GM23338 (cell line): Measurements from ENCODE around the gene CNIH1. TPM values are rescaled to one million over a fixed set of nuclear protein-coding genes. Genes with fewer than 3 reads are reported as not detected.

Experiments
- ATAC-seq: fragments of 200-7000 bp; cut with Tn5 transposase; 3 replicates; pipeline ENCODE4 v1.9.1; 2020
- DNase-seq: peaks from one replicate; pipeline ENCODE4 v3.0.0-alpha.2; 2015; ENCODE audit warnings: low spot score
- H2AFZ ChIP-seq: fragments of 200-600 bp; sonication (generic); 2 replicates; pipeline ENCODE4 v1.8.0; 2016; ENCODE audit warnings: antibody characterized with exemption, mild to moderate bottlenecking, moderate library complexity
- H3F3A ChIP-seq: fragments of 200-600 bp; sonication (generic); replicated peaks from 2 replicates; pipeline ENCODE4 v1.8.0; 2017; ENCODE audit warnings: antibody characterized with exemption, mixed run types, low read depth
- H3K27ac ChIP-seq: fragments of 200-600 bp; sonication (generic); 2 replicates; pipeline ENCODE4 v1.6.1; 2016; ENCODE audit warnings: low read depth
- H3K27me3 ChIP-seq: fragments of 200-600 bp; sonication (generic); 2 replicates; pipeline ENCODE4 v1.8.0; 2016; ENCODE audit warnings: mild to moderate bottlenecking, mixed run types, moderate library complexity; ENCODE audit not compliant: insufficient read depth
- H3K36me3 ChIP-seq: fragments of 200-600 bp; sonication (generic); 2 replicates; pipeline ENCODE4 v1.8.0; 2016; ENCODE audit warnings: mild to moderate bottlenecking; ENCODE audit not compliant: insufficient read depth
- H3K4me1 ChIP-seq: fragments of 200-600 bp; sonication (generic); 2 replicates; pipeline ENCODE4 v1.8.0; 2016; ENCODE audit warnings: mild to moderate bottlenecking, moderate library complexity; ENCODE audit not compliant: insufficient read depth
- H3K4me2 ChIP-seq: fragments of 200-600 bp; sonication (generic); 2 replicates; pipeline ENCODE4 v1.7.1; 2017; ENCODE audit warnings: mixed run types
- H3K4me3 ChIP-seq: fragments of 200-600 bp; sonication (generic); 2 replicates; pipeline ENCODE4 v1.6.1; 2016; ENCODE audit warnings: mixed run types
- H3K79me2 ChIP-seq: fragments of 200-600 bp; sonication (generic); replicated peaks from 2 replicates; pipeline ENCODE4 v1.8.0; 2017; ENCODE audit warnings: mild to moderate bottlenecking; ENCODE audit not compliant: insufficient read depth
- H3K9me2 ChIP-seq: fragments of 200-600 bp; sonication (generic); 2 replicates; pipeline ENCODE4 v1.8.0; 2017; ENCODE audit not compliant: insufficient read depth
- H4K20me1 ChIP-seq: fragments of 200-600 bp; sonication (generic); replicated peaks from 2 replicates; pipeline ENCODE4 v1.8.0; 2017; ENCODE audit warnings: mild to moderate bottlenecking; ENCODE audit not compliant: insufficient read depth
- H3K27ac Mint-ChIP-seq: 2 replicates; pipeline ENCODE4 v1.8.0; 2020; ENCODE audit warnings: inconsistent platforms, mild to moderate bottlenecking, moderate library complexity, mixed read lengths
- H3K27me3 Mint-ChIP-seq: 3 replicates; pipeline ENCODE4 v1.8.0; 2022; ENCODE audit warnings: low read depth, mild to moderate bottlenecking, moderate library complexity, mixed read lengths, inconsistent platforms; ENCODE audit not compliant: insufficient read depth, poor library complexity
- H3K36me3 Mint-ChIP-seq: 3 replicates; pipeline ENCODE4 v1.8.0; 2021; ENCODE audit warnings: low read depth, mild to moderate bottlenecking, inconsistent platforms, moderate library complexity, mixed read lengths
- H3K4me1 Mint-ChIP-seq: 3 replicates; pipeline ENCODE4 v1.8.0; 2020; ENCODE audit warnings: mild to moderate bottlenecking, inconsistent platforms, mixed read lengths
- H3K4me3 Mint-ChIP-seq: 3 replicates; pipeline ENCODE4 v1.8.0; 2021; ENCODE audit warnings: moderate library complexity, mild to moderate bottlenecking, inconsistent platforms, mixed read lengths
- H3K9me3 Mint-ChIP-seq: 3 replicates; pipeline ENCODE4 v1.8.0; 2020; ENCODE audit warnings: moderate library complexity, mild to moderate bottlenecking, inconsistent platforms, mixed read lengths
- CREB1 ChIP-seq: fragments of 250-450 bp; sonication (Bioruptor Pico); IDR thresholded peaks from 2 replicates; pipeline ENCODE4 v1.5.0; 2020; ENCODE audit warnings: low read depth, mild to moderate bottlenecking, moderate library complexity
- EZH2phosphoT487 ChIP-seq: fragments of 200-600 bp; sonication (generic); IDR thresholded peaks from one replicate; pipeline ENCODE4 v1.8.1; 2018; ENCODE audit warnings: antibody characterized with exemption; ENCODE audit not compliant: unreplicated experiment
- JUNB ChIP-seq: IDR thresholded peaks from one replicate; pipeline ENCODE4 v1.6.1; 2016; ENCODE audit warnings: antibody characterized with exemption; ENCODE audit not compliant: unreplicated experiment
- NANOG ChIP-seq: IDR thresholded peaks from 2 replicates; pipeline ENCODE4 v1.6.1; 2016; ENCODE audit warnings: antibody characterized with exemption, borderline replicate concordance
- POLR2AphosphoS5 ChIP-seq: IDR thresholded peaks from 2 replicates; pipeline ENCODE4 v1.6.1; 2016; ENCODE audit warnings: antibody characterized with exemption, low read depth
- STAT1 ChIP-seq: IDR thresholded peaks from one replicate; pipeline ENCODE4 v1.6.1; 2016; ENCODE audit warnings: antibody characterized with exemption; ENCODE audit not compliant: unreplicated experiment
- ZNF114 ChIP-seq: fragments of 250-450 bp; sonication (Bioruptor Pico); IDR thresholded peaks from 2 replicates; pipeline ENCODE4 v1.5.0; 2020; ENCODE audit warnings: mild to moderate bottlenecking, moderate library complexity
- ZNF331 ChIP-seq: fragments of 250-450 bp; sonication (Bioruptor Pico); IDR thresholded peaks from 2 replicates; pipeline ENCODE4 v1.5.0; 2020; ENCODE audit warnings: low read depth, mild to moderate bottlenecking, moderate library complexity
- polyA plus RNA-seq: library from polyadenylated mRNA; unstranded; fragments of >200 nt; fragmentation: Nextera tagmentation; extraction: Ambion mirVana; gene quantifications from 2 replicates; pipeline ENCODE4 v1.2.1, GENCODE V29; 2016
- total RNA-seq: library from RNA; depleted of rRNA; stranded (reverse); fragments of >200 nt; shearing (Covaris generic); gene quantifications from 2 replicates; pipeline ENCODE4 v1.2.3, GENCODE V29; 2014
- TF ChIP-seq, protein P1 (sequence below): IDR thresholded peaks from 2 replicates; pipeline ENCODE4 v1.6.1; 2016; ENCODE audit warnings: antibody characterized with exemption
- TF ChIP-seq, protein P2 (sequence below), 2 experiments: fragments of 200-600 bp in 1 of 2; sonication (generic) in 1 of 2; conservative IDR thresholded peaks; 2 replicates each; pipeline versions ENCODE4 v1.5.1 to v1.6.1; 2016 to 2017; ENCODE audit warnings: antibody characterized with exemption in 2 of 2, low read depth in 2 of 2, mild to moderate bottlenecking in 2 of 2, moderate library complexity in 1 of 2
- TF ChIP-seq, protein P3 (sequence below): IDR thresholded peaks from one replicate; pipeline ENCODE4 v1.6.1; 2018; ENCODE audit warnings: antibody characterized with exemption; ENCODE audit not compliant: unreplicated experiment

CNIH1 gene
- total and polyA plus RNA-seq, 2 experiments from 2014 or later = 135 to 172 TPM

DNA sequence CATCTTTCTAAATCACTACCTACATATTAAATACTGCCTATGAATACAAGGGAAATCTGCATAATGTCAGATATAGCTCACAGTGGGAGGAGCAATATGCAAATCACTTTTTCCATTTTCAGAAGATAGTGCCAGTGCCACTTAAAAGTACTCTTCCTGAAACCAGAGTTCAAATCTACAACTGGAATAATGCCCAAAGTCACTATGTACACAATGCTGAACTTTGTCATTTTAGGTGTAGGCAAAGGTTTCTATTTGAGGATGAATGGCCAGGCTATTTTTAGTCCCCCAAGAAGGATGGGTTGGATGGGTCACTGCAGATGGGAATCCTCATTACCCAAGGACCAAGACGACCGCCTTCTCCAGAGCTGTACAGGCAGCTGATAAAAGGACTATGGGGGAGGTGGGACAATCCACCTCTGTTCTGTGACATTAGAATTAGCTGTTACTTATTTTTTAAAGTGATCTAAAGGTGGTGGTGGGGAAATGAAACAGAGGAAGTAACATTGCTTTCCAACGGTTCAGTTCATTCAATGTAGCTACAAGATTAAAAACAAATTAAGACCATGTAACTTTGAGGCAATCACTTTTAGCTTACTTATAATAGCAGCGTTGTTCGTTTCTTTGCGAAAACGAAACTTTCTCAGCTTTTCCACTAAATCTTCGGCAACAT is 42.0 kb upstream of the CNIH1 start (continued):
- no peak for TF ChIP-seq EZH2phosphoT487
- TF ChIP-seq POLR2AphosphoS5 = no peak
- TF ChIP-seq, protein P1, sequence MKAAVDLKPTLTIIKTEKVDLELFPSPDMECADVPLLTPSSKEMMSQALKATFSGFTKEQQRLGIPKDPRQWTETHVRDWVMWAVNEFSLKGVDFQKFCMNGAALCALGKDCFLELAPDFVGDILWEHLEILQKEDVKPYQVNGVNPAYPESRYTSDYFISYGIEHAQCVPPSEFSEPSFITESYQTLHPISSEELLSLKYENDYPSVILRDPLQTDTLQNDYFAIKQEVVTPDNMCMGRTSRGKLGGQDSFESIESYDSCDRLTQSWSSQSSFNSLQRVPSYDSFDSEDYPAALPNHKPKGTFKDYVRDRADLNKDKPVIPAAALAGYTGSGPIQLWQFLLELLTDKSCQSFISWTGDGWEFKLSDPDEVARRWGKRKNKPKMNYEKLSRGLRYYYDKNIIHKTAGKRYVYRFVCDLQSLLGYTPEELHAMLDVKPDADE = no peak
- TF ChIP-seq, protein P2, sequence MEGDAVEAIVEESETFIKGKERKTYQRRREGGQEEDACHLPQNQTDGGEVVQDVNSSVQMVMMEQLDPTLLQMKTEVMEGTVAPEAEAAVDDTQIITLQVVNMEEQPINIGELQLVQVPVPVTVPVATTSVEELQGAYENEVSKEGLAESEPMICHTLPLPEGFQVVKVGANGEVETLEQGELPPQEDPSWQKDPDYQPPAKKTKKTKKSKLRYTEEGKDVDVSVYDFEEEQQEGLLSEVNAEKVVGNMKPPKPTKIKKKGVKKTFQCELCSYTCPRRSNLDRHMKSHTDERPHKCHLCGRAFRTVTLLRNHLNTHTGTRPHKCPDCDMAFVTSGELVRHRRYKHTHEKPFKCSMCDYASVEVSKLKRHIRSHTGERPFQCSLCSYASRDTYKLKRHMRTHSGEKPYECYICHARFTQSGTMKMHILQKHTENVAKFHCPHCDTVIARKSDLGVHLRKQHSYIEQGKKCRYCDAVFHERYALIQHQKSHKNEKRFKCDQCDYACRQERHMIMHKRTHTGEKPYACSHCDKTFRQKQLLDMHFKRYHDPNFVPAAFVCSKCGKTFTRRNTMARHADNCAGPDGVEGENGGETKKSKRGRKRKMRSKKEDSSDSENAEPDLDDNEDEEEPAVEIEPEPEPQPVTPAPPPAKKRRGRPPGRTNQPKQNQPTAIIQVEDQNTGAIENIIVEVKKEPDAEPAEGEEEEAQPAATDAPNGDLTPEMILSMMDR (conservative IDR thresholded peaks at IDR 0.05; ENCODE audit: low read depth in 2 of 2) = no peak
- no peak for TF ChIP-seq NANOG
- TF ChIP-seq CREB1 = no peak
- TF ChIP-seq STAT1 = no peak
- TF ChIP-seq, protein P3, sequence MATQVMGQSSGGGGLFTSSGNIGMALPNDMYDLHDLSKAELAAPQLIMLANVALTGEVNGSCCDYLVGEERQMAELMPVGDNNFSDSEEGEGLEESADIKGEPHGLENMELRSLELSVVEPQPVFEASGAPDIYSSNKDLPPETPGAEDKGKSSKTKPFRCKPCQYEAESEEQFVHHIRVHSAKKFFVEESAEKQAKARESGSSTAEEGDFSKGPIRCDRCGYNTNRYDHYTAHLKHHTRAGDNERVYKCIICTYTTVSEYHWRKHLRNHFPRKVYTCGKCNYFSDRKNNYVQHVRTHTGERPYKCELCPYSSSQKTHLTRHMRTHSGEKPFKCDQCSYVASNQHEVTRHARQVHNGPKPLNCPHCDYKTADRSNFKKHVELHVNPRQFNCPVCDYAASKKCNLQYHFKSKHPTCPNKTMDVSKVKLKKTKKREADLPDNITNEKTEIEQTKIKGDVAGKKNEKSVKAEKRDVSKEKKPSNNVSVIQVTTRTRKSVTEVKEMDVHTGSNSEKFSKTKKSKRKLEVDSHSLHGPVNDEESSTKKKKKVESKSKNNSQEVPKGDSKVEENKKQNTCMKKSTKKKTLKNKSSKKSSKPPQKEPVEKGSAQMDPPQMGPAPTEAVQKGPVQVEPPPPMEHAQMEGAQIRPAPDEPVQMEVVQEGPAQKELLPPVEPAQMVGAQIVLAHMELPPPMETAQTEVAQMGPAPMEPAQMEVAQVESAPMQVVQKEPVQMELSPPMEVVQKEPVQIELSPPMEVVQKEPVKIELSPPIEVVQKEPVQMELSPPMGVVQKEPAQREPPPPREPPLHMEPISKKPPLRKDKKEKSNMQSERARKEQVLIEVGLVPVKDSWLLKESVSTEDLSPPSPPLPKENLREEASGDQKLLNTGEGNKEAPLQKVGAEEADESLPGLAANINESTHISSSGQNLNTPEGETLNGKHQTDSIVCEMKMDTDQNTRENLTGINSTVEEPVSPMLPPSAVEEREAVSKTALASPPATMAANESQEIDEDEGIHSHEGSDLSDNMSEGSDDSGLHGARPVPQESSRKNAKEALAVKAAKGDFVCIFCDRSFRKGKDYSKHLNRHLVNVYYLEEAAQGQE = no peak
- no peak for TF ChIP-seq ZNF114 (CRISPR knock-in tag)

DNA sequence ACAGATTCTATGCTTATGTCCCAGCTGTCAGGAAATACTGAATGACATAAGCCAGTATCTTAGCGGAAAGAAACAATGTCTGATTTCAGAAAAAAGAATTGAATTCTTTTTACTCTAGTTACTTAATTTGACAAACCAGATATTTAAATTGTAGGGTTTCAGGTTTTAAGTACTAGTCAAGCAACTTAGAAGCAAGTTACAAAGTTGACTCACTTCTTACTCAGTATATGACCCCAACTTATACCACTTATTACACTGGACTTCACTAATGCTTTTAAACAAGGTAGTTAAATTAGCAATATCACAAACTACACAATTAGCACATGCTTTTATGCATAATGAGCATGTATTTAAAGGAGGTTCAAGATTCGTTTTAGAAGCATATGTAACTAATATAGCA is 40.5 kb upstream of the CNIH1 start:
- Histone ChIP-seq H2AFZ (no peak overlapping the region), H3K79me2 (peaks cover 53% of the 10 kb centered on the region), H3K4me3 (no peak overlapping the region), H3K4me1 (peaks cover 5% of the 10 kb centered on the region; the same call in 1 of the 2 replicates), H3K4me2 (no peak overlapping the region), H3K9me2 (no peaks in the 10 kb centered on the region), H4K20me1 (peaks cover 11% of the 10 kb centered on the region), H3K36me3 (peaks cover 13% of the 10 kb centered on the region), H3F3A (no peaks in the 10 kb centered on the region), H3K27me3 (no peaks in the 10 kb centered on the region), H3K27ac (no peak overlapping the region)
- no peak for ATAC-seq
- peaks cover 10% of the 10 kb centered on the region for H3K4me1 Mint-ChIP-seq
- H3K27me3 Mint-ChIP-seq = peaks cover 6% of the 10 kb centered on the region
- H3K4me3 Mint-ChIP-seq = no peak overlapping the region
- H3K27ac Mint-ChIP-seq = no peak overlapping the region
- DNase-seq = no peak
- H3K36me3 Mint-ChIP-seq = peaks cover 19% of the 10 kb centered on the region; the same call in 2 of the 3 replicates
- H3K9me3 Mint-ChIP-seq = no peaks in the 10 kb centered on the region; the same call in 2 of the 3 replicates
- TF ChIP-seq ZNF114 (CRISPR knock-in tag) = no peak
- TF ChIP-seq JUNB = no peak
- TF ChIP-seq, protein P1 = no peak
- no peak for TF ChIP-seq ZNF331 (CRISPR knock-in tag)
- no peak for TF ChIP-seq NANOG
